Gastrocnemius medialis (tissue), 4 donors: ENCODE results near the gene DOC2B. TPM values are rescaled to one million over a fixed set of nuclear protein-coding genes. Genes with fewer than 3 reads are reported as not detected.

Experiments
- ATAC-seq, 2 donors: fragments of 150-250 bp; one replicate each; pipeline ENCODE4 v1.9.1; 2016
- DNase-seq, 2 donors: peaks; one replicate each; pipeline ENCODE4 v3.0.0-alpha.2; 2019
- H3K27ac ChIP-seq, 4 donors: fragments of 200-600 bp; sonication (generic); 1 replicate in 1 of 4; 2 replicates in 3 of 4; pipeline ENCODE4 v1.5.1; 2016 to 2018; ENCODE audit warnings: mild to moderate bottlenecking in 2 of 4, moderate library complexity in 1 of 4
- H3K27me3 ChIP-seq, 3 donors: fragments of 200-600 bp; sonication (generic) in 2 of 3; 1 replicate in 1 of 3; 2 replicates in 2 of 3; pipeline versions ENCODE4 v1.5.1 to v1.6.0; 2016 to 2019; ENCODE audit warnings: mild to moderate bottlenecking in 1 of 3, moderate library complexity in 1 of 3
- H3K36me3 ChIP-seq, 2 donors: fragments of 200-600 bp; sonication (generic) in 1 of 2; one replicate each; pipeline ENCODE4 v1.5.1; 2017 to 2018
- H3K4me1 ChIP-seq, 2 donors: fragments of 200-600 bp; sonication (generic) in 1 of 2; one replicate each; pipeline ENCODE4 v1.5.1; 2016 to 2017; ENCODE audit warnings: mild to moderate bottlenecking in 2 of 2
- H3K4me3 ChIP-seq, 4 donors: fragments of 200-600 bp; sonication (generic) in 3 of 4; 1 replicate in 1 of 4; 2 replicates in 3 of 4; pipeline ENCODE4 v1.5.1; 2016 to 2019; ENCODE audit warnings: mild to moderate bottlenecking in 2 of 4
- H3K9me3 ChIP-seq, 3 donors: fragments of 200-600 bp; sonication (generic) in 2 of 3; 1 replicate in 1 of 3; 2 replicates in 2 of 3; pipeline ENCODE4 v1.5.1; 2016 to 2019
- POLR2A ChIP-seq, 2 donors: fragments of 450-650 bp; IDR thresholded peaks; one replicate each; pipeline ENCODE4 v1.6.1; 2017; ENCODE audit warnings: antibody characterized with exemption in 2 of 2, mild to moderate bottlenecking in 2 of 2, moderate library complexity in 2 of 2
- in situ Hi-C, 4 donors: fragments of 200-750 bp; cut with MboI; loops; one replicate each; pipeline versions ENCODE4 v1.15.0 to v1.8.0; 2017; ENCODE audit warnings: low sequenced_read_pairs in 4 of 4
- intact Hi-C: fragments of 100-400 bp; cut with DNase I; formaldehyde crosslinking; loops from one replicate; pipeline ENCODE4 v1.15.1; 2023; ENCODE audit warnings: low total_unique reads
- total RNA-seq, 4 donors: library from RNA; depleted of rRNA; stranded (reverse); fragments of >200 nt; gene quantifications; one replicate each; pipeline versions ENCODE4 v1.1.0 to v1.2.3, GENCODE V29; 2016
- TF ChIP-seq, protein P1 (sequence below), 5 experiments: fragments of 450-650 bp in 3 of 5; fragments of 200-600 bp in 2 of 5; sonication (generic) in 2 of 5; IDR thresholded peaks in 4 of 5; conservative IDR thresholded peaks in 1 of 5; 1 replicate in 4 of 5; 2 replicates in 1 of 5; pipeline ENCODE4 v1.5.1; 2016 to 2019; ENCODE audit warnings: antibody characterized with exemption in 5 of 5, mild to moderate bottlenecking in 3 of 5, moderate library complexity in 3 of 5

The DOC2B gene
- total RNA-seq, 4 donors from 2014 or later: 1.1 to 4.0 (median 3.8) TPM

DNA sequence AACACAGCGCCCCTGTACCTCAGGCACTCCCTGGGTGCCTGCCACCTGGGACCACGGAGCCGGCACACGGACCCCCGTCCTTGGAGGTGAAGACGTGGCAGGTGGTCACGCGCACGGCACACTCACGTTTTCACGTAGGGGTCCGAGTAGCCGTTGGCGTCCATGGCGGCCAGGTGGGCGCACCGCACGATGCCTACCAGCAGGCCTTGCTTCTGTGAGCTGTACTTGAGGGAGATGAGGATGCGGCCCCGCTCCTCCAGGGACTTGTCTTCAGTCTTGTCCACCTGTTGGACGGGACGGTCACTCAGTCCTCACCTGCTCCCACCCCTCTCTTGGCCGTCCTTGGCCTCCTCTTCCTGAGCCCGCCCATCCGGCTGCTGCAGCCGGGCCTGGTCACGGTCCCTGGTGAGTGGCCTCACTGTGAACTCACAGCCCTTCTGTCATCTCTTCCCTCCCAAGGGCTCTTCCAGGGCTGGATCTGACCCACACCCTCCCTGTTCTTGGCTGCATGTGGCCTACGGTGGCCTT, 25.3 kb downstream of the DOC2B start:
- in situ Hi-C loops (no loop called here), intact Hi-C loops (no loop called here)

DNA sequence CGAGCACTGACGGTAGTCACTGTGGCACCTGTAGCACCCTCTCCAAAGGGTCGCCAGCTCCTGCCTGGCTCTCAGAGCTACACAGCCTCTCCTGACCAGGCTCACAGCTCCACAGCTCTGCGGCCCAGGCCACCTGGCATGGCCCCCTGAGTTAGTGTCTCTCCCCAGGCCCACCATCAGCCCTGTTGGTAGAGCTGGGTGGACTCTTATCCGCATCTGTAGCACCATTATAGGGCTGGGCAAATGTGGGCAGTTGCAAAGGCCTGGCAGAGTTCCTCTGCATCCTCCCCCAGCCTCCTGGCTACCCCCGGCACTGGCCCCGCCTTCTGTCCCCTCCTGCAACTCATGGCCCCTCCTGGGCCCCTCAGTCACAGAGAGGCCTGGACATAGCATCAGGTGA, 25.9 kb downstream of the DOC2B start:
- Histone ChIP-seq H3K4me1 (no peaks in the 10 kb centered on the region), H3K27me3 (no peaks in the 10 kb centered on the region), H3K27ac (no peak overlapping the region), H3K9me3 (no peaks in the 10 kb centered on the region), H3K4me3 (no peak overlapping the region), H3K36me3 (no peaks in the 10 kb centered on the region)
- DNase-seq (no peak), ATAC-seq (no peak)
- TF ChIP-seq, protein P1, sequence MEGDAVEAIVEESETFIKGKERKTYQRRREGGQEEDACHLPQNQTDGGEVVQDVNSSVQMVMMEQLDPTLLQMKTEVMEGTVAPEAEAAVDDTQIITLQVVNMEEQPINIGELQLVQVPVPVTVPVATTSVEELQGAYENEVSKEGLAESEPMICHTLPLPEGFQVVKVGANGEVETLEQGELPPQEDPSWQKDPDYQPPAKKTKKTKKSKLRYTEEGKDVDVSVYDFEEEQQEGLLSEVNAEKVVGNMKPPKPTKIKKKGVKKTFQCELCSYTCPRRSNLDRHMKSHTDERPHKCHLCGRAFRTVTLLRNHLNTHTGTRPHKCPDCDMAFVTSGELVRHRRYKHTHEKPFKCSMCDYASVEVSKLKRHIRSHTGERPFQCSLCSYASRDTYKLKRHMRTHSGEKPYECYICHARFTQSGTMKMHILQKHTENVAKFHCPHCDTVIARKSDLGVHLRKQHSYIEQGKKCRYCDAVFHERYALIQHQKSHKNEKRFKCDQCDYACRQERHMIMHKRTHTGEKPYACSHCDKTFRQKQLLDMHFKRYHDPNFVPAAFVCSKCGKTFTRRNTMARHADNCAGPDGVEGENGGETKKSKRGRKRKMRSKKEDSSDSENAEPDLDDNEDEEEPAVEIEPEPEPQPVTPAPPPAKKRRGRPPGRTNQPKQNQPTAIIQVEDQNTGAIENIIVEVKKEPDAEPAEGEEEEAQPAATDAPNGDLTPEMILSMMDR (IDR thresholded peaks at IDR 0.05 in 4 of 5, conservative IDR thresholded peaks at IDR 0.05 in 1 of 5): no peak
- TF ChIP-seq POLR2A (IDR thresholded peaks at IDR 0.05): no peak
- intact Hi-C loops: no loop called here
- in situ Hi-C loops: no loop called here

More for the DNA sequence above, 25.3 kb downstream of the DOC2B start:
- no peak for TF ChIP-seq POLR2A (IDR thresholded peaks at IDR 0.05)
- TF ChIP-seq, protein P1 (IDR thresholded peaks at IDR 0.05 in 4 of 5, conservative IDR thresholded peaks at IDR 0.05 in 1 of 5): no peak
- no peak for ATAC-seq
- Histone ChIP-seq H3K36me3 (no peaks in the 10 kb centered on the region), H3K27me3 (no peaks in the 10 kb centered on the region), H3K9me3 (no peaks in the 10 kb centered on the region), H3K4me3 (no peak overlapping the region), H3K4me1 (no peaks in the 10 kb centered on the region), H3K27ac (no peak overlapping the region)
- DNase-seq: no peak

DNA sequence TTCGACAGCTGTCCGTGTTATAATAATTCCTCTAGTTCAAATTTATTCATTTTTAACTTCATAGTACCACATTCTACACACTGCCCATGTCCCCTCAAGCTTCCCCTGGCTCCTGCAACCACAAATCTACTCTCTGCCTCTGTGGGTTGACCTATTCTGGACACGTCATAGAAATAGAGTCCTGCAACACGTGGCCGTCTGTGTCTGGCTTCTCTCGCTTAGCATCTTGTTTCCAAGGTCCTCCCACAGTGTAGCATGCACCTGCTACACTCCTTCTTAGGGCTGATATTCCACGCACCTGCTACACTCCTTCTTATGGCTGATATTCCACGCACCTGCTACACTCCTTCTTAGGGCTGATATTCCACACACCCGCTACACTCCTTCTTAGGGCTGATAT, 27.6 kb downstream of the DOC2B start:
- in situ Hi-C loops: no loop called here
- no peak for DNase-seq

DNA sequence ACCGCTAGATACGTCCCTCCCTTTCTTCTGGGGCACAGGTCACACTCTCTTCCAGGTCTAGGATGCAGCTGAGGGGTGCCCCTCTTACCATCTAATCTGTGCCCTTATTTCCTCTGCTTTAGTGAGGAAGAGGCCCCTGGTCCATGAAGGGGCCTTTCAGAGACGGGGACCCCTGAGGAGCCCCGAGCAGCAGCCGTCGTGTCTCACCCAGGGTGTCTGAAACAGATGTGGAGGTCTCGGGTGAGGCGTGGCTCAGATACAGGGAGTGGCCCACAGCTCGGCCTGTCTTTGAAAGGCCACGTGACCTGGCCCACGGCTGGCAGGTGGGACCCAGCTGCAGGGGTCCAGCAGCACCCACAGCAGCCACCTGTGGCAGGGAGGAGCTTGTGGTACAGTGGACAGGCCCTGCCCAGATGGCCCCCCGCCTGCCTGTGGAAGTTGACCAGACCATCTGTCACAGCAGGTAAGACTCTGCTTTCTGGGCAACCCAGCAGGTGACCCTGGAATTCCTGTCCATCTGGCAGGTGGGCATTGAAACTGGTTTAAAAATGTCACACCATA, 28.5 kb downstream of the DOC2B start:
- Histone ChIP-seq H3K36me3 (no peaks in the 10 kb centered on the region), H3K27me3 (no peaks in the 10 kb centered on the region), H3K9me3 (no peaks in the 10 kb centered on the region), H3K4me3 (no peak overlapping the region), H3K4me1 (no peaks in the 10 kb centered on the region), H3K27ac (no peak overlapping the region)
- ATAC-seq (no peak), DNase-seq (no peak)
- TF ChIP-seq, protein P1 (IDR thresholded peaks at IDR 0.05 in 4 of 5, conservative IDR thresholded peaks at IDR 0.05 in 1 of 5): no peak
- no peak for TF ChIP-seq POLR2A (IDR thresholded peaks at IDR 0.05)
- in situ Hi-C loops: no loop called here
- intact Hi-C loops: no loop called here

More for the DNA sequence above, 27.6 kb downstream of the DOC2B start:
- no peak for ATAC-seq
- no peaks in the 10 kb centered on the region for H3K4me1 ChIP-seq
- no peaks in the 10 kb centered on the region for H3K27me3 ChIP-seq
- no peak overlapping the region for H3K27ac ChIP-seq
- TF ChIP-seq POLR2A (IDR thresholded peaks at IDR 0.05): no peak
- TF ChIP-seq, protein P1 (IDR thresholded peaks at IDR 0.05 in 4 of 5, conservative IDR thresholded peaks at IDR 0.05 in 1 of 5): no peak
- no peaks in the 10 kb centered on the region for H3K9me3 ChIP-seq
- no peak overlapping the region for H3K4me3 ChIP-seq
- H3K36me3 ChIP-seq: no peaks in the 10 kb centered on the region
- intact Hi-C loops: no loop called here
